CD14-positive monocyte (primary cell): ENCODE data around the gene MYL10. TPM values are rescaled to one million over a fixed set of nuclear protein-coding genes. Genes with fewer than 3 reads are reported as not detected.

Source experiments
- DNase-seq, 3 donors: peaks; one replicate each; pipeline ENCODE4 v3.0.0-alpha.2; 2011 to 2022
- H2AFZ ChIP-seq: 2 replicates; pipeline ENCODE4 v1.6.0; 2012; ENCODE audit warnings: mild to moderate bottlenecking, low read depth, low read length, inconsistent platforms; ENCODE audit not compliant: insufficient read depth, poor library complexity, severe bottlenecking
- H3K27ac ChIP-seq, 2 donors: 1 replicate in 1 of 2; 2 replicates in 1 of 2; pipeline ENCODE4 v1.5.1; 2012 to 2013; ENCODE audit warnings: low read length in 2 of 2, control low read depth in 1 of 2, inconsistent platforms in 1 of 2, low read depth in 1 of 2, mild to moderate bottlenecking in 1 of 2
- H3K27me3 ChIP-seq, 2 donors: one replicate each; pipeline versions ENCODE4 v1.6.0 to v1.6.1; 2011 to 2013; ENCODE audit warnings: low read length in 2 of 2; ENCODE audit not compliant: control insufficient read depth in 2 of 2, insufficient read depth in 2 of 2
- H3K36me3 ChIP-seq, 2 donors: replicated peaks in 1 of 2; 1 replicate in 1 of 2; 2 replicates in 1 of 2; pipeline versions ENCODE4 v1.5.1 to v1.6.1; 2012 to 2013; ENCODE audit warnings: low read length in 2 of 2, control low read depth in 1 of 2, inconsistent platforms in 1 of 2, mild to moderate bottlenecking in 1 of 2; ENCODE audit not compliant: insufficient read depth in 2 of 2, control insufficient read depth in 1 of 2
- H3K4me1 ChIP-seq, 2 donors: 1 replicate in 1 of 2; 2 replicates in 1 of 2; pipeline versions ENCODE4 v1.5.1 to v1.6.1; 2012 to 2013; ENCODE audit warnings: low read length in 2 of 2, control low read depth in 1 of 2, inconsistent platforms in 1 of 2, mild to moderate bottlenecking in 1 of 2, moderate library complexity in 1 of 2; ENCODE audit not compliant: insufficient read depth in 2 of 2, control insufficient read depth in 1 of 2
- H3K4me2 ChIP-seq: replicated peaks from 2 replicates; pipeline ENCODE3; 2012; ENCODE audit warnings: low read length, moderate library complexity, mild to moderate bottlenecking; ENCODE audit not compliant: poor library complexity, severe bottlenecking; ENCODE audit errors: extremely low read depth
- H3K4me3 ChIP-seq, 3 experiments: fragments of 200-600 bp in 1 of 3; sonication (generic) in 1 of 3; replicated peaks in 1 of 3; 1 replicate in 2 of 3; 2 replicates in 1 of 3; pipeline ENCODE4 v1.5.1; 2011 to 2013; ENCODE audit warnings: low read length in 3 of 3, mild to moderate bottlenecking in 3 of 3, control low read depth in 2 of 3, low read depth in 2 of 3, inconsistent platforms in 1 of 3, moderate library complexity in 1 of 3
- H3K79me2 ChIP-seq: 2 replicates; pipeline ENCODE4 v1.6.0; 2012; ENCODE audit warnings: mild to moderate bottlenecking, control low read depth, inconsistent platforms, low read length, moderate library complexity; ENCODE audit not compliant: insufficient read depth
- H3K9ac ChIP-seq: 2 replicates; pipeline ENCODE4 v1.6.0; 2017; ENCODE audit warnings: low read length, mild to moderate bottlenecking; ENCODE audit not compliant: insufficient read depth, poor library complexity, severe bottlenecking
- H3K9me3 ChIP-seq, 2 donors: replicated peaks in 1 of 2; 1 replicate in 1 of 2; 2 replicates in 1 of 2; pipeline versions ENCODE4 v1.5.1 to v1.6.1; 2012 to 2013; ENCODE audit warnings: low read length in 2 of 2, control low read depth in 1 of 2; ENCODE audit not compliant: control insufficient read depth in 1 of 2, insufficient read depth in 1 of 2
- H4K20me1 ChIP-seq: 2 replicates; pipeline ENCODE4 v1.6.0; 2012; ENCODE audit warnings: mild to moderate bottlenecking, low read length, control low read depth, moderate library complexity; ENCODE audit not compliant: insufficient read depth
- H3K27ac Mint-ChIP-seq, 7 donors: one replicate each; pipeline ENCODE4 v1.8.0; 2020; ENCODE audit warnings: mild to moderate bottlenecking in 7 of 7, mixed read lengths in 7 of 7, moderate library complexity in 6 of 7, inconsistent platforms in 2 of 7
- H3K27me3 Mint-ChIP-seq, 3 donors: one replicate each; pipeline ENCODE4 v1.8.0; 2021 to 2022; ENCODE audit warnings: low read depth in 3 of 3, mild to moderate bottlenecking in 3 of 3, mixed read lengths in 3 of 3, moderate library complexity in 3 of 3, inconsistent platforms in 1 of 3
- H3K36me3 Mint-ChIP-seq, 2 donors: one replicate each; pipeline ENCODE4 v1.8.0; 2020; ENCODE audit warnings: mixed read lengths in 2 of 2, inconsistent platforms in 1 of 2, mild to moderate bottlenecking in 1 of 2
- H3K4me1 Mint-ChIP-seq: one replicate; pipeline ENCODE4 v1.8.0; 2020; ENCODE audit warnings: mild to moderate bottlenecking, mixed read lengths
- H3K4me3 Mint-ChIP-seq, 2 donors: one replicate each; pipeline ENCODE4 v1.8.0; 2020; ENCODE audit warnings: mild to moderate bottlenecking in 2 of 2, mixed read lengths in 2 of 2, moderate library complexity in 1 of 2
- H3K9me3 Mint-ChIP-seq, 7 donors: one replicate each; pipeline ENCODE4 v1.8.0; 2020 to 2022; ENCODE audit warnings: mixed read lengths in 7 of 7, mild to moderate bottlenecking in 6 of 7, moderate library complexity in 6 of 7, inconsistent platforms in 2 of 7
- WGBS: methylation state at CpG from one replicate; pipeline ENCODE4 v1.1.5; 2013; ENCODE audit warnings: missing lambda C conversion rate; ENCODE audit not compliant: insufficient coverage; 5-methylcytosine and 5-hydroxymethylcytosine counted together
- intact Hi-C, 2 donors: fragments of 100-400 bp; cut with micrococcal nuclease; formaldehyde crosslinking; loops; one replicate each; pipeline versions ENCODE4 v1.15.0 to v1.15.1; 2023
- polyA plus RNA-seq, 3 donors: library from polyadenylated mRNA; depleted of rRNA in 1 of 3; unstranded in 2 of 3; stranded (reverse) in 1 of 3; fragments of 300-500 nt in 2 of 3; fragments of >200 nt in 1 of 3; fragmentation: Illumina TruSeq in 2 of 3; gene quantifications; 1 replicate in 2 of 3; 2 replicates in 1 of 3; pipeline ENCODE4 v1.2.3, GENCODE V29; 2012 to 2021
- TF ChIP-seq, protein P1 (sequence below): fragments of 200-600 bp; IDR thresholded peaks from one replicate; pipeline ENCODE4 v1.8.0; 2022; ENCODE audit warnings: antibody characterized with exemption, mild to moderate bottlenecking

Gene MYL10
- polyA plus RNA-seq, 3 donors, result not detected

DNA sequence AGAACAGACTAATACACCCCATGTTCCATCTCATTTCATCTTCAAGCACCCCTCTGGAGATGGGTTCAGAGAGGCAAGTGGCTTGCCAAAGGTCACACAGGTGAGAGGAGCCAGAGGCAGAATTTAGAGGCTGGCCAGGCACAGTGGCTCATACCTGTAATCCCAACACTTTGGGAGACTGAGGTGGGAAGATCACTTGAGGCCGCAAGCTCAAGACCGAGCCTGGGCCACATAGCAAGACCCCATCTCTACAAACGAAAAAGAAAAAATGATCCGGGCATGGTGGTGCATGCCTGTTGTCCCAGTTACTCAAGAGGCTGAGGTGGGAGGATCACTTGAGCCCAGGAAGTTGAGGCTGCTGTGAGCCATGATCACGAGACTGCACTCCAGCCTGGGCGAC, 34.7 kb upstream of the MYL10 start:
- peaks cover 0 to 7% of the 10 kb centered on the region in 2 donors for H3K9me3 ChIP-seq
- no peaks in the 10 kb centered on the region for H3K4me1 ChIP-seq
- H3K27ac ChIP-seq, result no peak overlapping the region
- no peak overlapping the region for H2AFZ ChIP-seq
- Mint-ChIP-seq H3K4me1 (peaks cover 7% of the 10 kb centered on the region), H3K9me3 (peaks cover 0 to 19% (median 10%) of the 10 kb centered on the region in 7 donors), H3K27ac (no peak overlapping the region), H3K27me3 (peaks cover 6 to 10% (median 9%) of the 10 kb centered on the region in 3 donors), H3K36me3 (no peaks in the 10 kb centered on the region), H3K4me3 (no peak overlapping the region)
- H3K9ac ChIP-seq, result no peak overlapping the region
- no peaks in the 10 kb centered on the region for H3K79me2 ChIP-seq
- TF ChIP-seq, protein P1, sequence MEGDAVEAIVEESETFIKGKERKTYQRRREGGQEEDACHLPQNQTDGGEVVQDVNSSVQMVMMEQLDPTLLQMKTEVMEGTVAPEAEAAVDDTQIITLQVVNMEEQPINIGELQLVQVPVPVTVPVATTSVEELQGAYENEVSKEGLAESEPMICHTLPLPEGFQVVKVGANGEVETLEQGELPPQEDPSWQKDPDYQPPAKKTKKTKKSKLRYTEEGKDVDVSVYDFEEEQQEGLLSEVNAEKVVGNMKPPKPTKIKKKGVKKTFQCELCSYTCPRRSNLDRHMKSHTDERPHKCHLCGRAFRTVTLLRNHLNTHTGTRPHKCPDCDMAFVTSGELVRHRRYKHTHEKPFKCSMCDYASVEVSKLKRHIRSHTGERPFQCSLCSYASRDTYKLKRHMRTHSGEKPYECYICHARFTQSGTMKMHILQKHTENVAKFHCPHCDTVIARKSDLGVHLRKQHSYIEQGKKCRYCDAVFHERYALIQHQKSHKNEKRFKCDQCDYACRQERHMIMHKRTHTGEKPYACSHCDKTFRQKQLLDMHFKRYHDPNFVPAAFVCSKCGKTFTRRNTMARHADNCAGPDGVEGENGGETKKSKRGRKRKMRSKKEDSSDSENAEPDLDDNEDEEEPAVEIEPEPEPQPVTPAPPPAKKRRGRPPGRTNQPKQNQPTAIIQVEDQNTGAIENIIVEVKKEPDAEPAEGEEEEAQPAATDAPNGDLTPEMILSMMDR, result no peak
- intact Hi-C loops, result no loop called here
- 93% methylated on average over 3 of the region's 6 CpGs for WGBS
- no peak overlapping the region for H3K4me2 ChIP-seq
- no peaks in the 10 kb centered on the region for H3K36me3 ChIP-seq
- H4K20me1 ChIP-seq, result no peaks in the 10 kb centered on the region
- H3K27me3 ChIP-seq, result no peaks in the 10 kb centered on the region
- DNase-seq, result no peak
- no peak overlapping the region for H3K4me3 ChIP-seq

DNA sequence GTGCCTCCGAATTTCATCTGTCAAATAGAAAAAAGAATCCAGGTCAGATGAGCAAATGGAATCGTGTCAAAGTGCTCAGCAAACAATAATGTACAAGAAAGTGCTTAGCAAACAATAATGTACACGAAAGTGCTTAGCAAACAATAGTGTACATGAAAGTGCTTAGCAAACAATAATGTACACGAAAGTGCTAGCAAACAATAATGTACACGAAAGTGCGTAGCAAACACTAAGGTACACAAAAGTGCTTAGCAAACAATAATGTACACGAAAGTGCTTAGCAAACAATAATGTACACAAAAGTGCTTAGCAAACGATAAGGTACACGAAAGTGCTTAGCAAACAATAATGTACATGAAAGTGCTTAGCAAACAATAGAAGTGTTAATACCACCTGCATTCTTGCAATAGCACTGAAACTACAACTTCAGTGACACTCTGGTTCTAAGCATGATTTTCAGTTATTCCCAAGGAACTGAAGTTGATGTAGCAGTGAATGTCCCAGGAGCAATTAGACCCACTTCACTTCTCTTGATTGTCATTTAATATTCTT, 33.4 kb upstream of the MYL10 start:
- TF ChIP-seq, protein P1, result no peak
- Mint-ChIP-seq H3K4me1 (no peaks in the 10 kb centered on the region), H3K36me3 (no peaks in the 10 kb centered on the region), H3K27me3 (peaks cover 4 to 6% (median 6%) of the 10 kb centered on the region in 3 donors), H3K27ac (no peak overlapping the region), H3K9me3 (peaks cover 0 to 17% (median 8%) of the 10 kb centered on the region in 7 donors), H3K4me3 (no peak overlapping the region)
- no peak for DNase-seq
- intact Hi-C loops, result no loop called here
- Histone ChIP-seq H3K9ac (no peak overlapping the region), H3K9me3 (peaks cover 0 to 7% of the 10 kb centered on the region in 2 donors), H3K4me3 (no peak overlapping the region), H3K4me2 (no peak overlapping the region), H3K27ac (no peak overlapping the region), H4K20me1 (no peaks in the 10 kb centered on the region), H3K4me1 (no peaks in the 10 kb centered on the region), H3K79me2 (no peaks in the 10 kb centered on the region), H3K36me3 (no peaks in the 10 kb centered on the region), H3K27me3 (no peaks in the 10 kb centered on the region), H2AFZ (no peak overlapping the region)
- 91% methylated on average over 7 of the region's 9 CpGs for WGBS
